WERI-Rb-1 (cell line): Measurements from ENCODE around the gene AP1S3.

Source experiments
- DNase-seq: peaks from one replicate; pipeline ENCODE4 v3.0.0-alpha.2; 2020
- H3K27ac ChIP-seq: fragments of 250-450 bp; sonication (Bioruptor Pico); 2 replicates; pipeline ENCODE4 v1.5.1; 2020; ENCODE audit warnings: mild to moderate bottlenecking, moderate library complexity
- H3K27me3 ChIP-seq: fragments of 250-450 bp; sonication (Bioruptor Pico); 2 replicates; pipeline ENCODE4 v1.5.1; 2021; ENCODE audit warnings: mild to moderate bottlenecking, low read depth, moderate library complexity; ENCODE audit not compliant: insufficient read depth, severe bottlenecking
- H3K36me3 ChIP-seq: fragments of 250-450 bp; sonication (Bioruptor Pico); 2 replicates; pipeline ENCODE4 v1.5.1; 2020; ENCODE audit warnings: mild to moderate bottlenecking, moderate library complexity
- H3K4me3 ChIP-seq: 2 replicates; pipeline ENCODE4 v1.5.1; 2011; ENCODE audit warnings: low read depth, mild to moderate bottlenecking, control low read depth, low read length
- H3K9me3 ChIP-seq: fragments of 250-450 bp; sonication (Bioruptor Pico); 2 replicates; pipeline ENCODE4 v1.5.1; 2021; ENCODE audit warnings: mild to moderate bottlenecking, moderate library complexity; ENCODE audit not compliant: severe bottlenecking
- TF ChIP-seq, protein P1 (sequence below): IDR thresholded peaks from 2 replicates; pipeline ENCODE4 v1.5.1; 2011; ENCODE audit warnings: low read depth, mild to moderate bottlenecking, control low read depth, inconsistent platforms, low read length

The AP1S3 gene

DNA sequence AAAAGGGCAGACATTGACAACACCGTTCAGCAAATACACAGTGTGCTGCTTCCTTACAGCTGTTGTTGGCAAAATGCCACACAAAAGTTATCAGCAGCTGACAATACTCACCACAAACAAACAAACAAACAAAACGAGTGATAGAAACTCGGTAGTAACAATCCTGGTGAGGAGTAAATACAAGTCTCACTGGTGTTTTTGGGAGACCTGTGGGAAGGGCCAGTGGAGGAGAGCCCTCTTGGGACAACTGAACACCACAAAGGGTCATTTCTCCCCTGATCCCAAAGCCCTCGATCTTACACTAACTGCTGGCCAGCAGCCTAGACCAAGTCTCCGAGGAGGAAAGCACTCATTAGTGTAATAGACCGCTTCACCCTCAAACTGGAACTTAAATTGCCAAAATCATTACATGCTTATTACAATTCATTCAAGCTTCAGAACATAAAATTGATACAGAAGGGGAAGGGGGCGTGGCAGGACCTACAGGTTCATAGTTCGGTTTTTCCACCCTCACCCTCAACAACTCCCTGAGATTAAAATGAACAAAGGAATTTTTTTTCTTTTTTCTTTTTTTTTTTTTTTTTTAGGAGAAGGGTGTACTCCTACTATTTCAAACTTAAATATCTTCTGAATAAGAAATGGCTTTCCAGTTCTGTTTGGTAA lies 5.0 kb downstream of the AP1S3 start:
- Histone ChIP-seq H3K4me3 (no peak overlapping the region), H3K27ac (no peak overlapping the region), H3K27me3 (no peaks in the 10 kb centered on the region), H3K9me3 (no peaks in the 10 kb centered on the region), H3K36me3 (no peaks in the 10 kb centered on the region)
- TF ChIP-seq, protein P1, sequence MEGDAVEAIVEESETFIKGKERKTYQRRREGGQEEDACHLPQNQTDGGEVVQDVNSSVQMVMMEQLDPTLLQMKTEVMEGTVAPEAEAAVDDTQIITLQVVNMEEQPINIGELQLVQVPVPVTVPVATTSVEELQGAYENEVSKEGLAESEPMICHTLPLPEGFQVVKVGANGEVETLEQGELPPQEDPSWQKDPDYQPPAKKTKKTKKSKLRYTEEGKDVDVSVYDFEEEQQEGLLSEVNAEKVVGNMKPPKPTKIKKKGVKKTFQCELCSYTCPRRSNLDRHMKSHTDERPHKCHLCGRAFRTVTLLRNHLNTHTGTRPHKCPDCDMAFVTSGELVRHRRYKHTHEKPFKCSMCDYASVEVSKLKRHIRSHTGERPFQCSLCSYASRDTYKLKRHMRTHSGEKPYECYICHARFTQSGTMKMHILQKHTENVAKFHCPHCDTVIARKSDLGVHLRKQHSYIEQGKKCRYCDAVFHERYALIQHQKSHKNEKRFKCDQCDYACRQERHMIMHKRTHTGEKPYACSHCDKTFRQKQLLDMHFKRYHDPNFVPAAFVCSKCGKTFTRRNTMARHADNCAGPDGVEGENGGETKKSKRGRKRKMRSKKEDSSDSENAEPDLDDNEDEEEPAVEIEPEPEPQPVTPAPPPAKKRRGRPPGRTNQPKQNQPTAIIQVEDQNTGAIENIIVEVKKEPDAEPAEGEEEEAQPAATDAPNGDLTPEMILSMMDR, result no peak
- DNase-seq, result no peak

DNA sequence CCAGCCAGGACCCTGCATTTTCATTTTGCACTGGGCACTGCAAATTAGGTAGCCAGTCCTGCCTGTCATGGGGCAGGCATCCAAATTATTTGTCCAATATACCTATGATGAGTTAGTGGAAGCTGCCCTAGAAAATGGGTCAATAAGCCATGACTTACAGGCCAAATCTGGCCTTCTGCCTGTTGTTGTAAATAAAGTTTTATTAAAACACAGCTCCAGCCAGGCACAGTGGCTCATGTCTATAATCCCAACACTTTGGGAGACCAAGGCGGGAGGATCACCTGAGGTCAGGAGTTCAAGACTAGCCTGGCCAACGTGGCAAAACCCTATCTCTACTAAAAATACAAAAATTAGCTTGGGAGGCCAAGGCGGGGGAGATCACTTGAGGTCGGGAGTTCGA lies 8.3 kb downstream of the AP1S3 start:
- TF ChIP-seq, protein P1, result no peak
- Histone ChIP-seq H3K27me3 (no peaks in the 10 kb centered on the region), H3K27ac (no peak overlapping the region), H3K9me3 (no peaks in the 10 kb centered on the region), H3K36me3 (no peaks in the 10 kb centered on the region), H3K4me3 (no peak overlapping the region)
- DNase-seq, result no peak

DNA sequence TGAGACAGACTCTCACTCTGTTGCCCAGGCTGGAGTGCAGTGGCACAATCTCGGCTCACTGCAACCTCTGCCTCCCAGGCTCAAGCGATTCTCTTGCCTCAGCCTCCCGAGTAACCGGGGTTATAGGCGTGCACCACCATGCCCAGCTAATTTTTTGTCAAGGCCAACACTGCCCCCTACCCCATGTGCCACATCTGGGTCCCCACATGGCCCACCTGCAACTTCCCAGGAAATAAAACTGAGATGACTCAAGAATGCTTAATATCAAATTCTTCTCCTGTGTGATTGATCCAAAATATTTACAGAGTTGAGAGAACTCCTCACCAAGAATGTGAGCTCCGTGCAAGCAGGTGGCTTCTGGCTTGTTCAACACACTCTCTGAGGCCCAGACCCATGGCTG lies 9.1 kb downstream of the AP1S3 start:
- Histone ChIP-seq H3K27ac (no peak overlapping the region), H3K9me3 (no peaks in the 10 kb centered on the region), H3K4me3 (no peak overlapping the region), H3K36me3 (no peaks in the 10 kb centered on the region), H3K27me3 (no peaks in the 10 kb centered on the region)
- no peak for DNase-seq
- TF ChIP-seq, protein P1, result no peak

DNA sequence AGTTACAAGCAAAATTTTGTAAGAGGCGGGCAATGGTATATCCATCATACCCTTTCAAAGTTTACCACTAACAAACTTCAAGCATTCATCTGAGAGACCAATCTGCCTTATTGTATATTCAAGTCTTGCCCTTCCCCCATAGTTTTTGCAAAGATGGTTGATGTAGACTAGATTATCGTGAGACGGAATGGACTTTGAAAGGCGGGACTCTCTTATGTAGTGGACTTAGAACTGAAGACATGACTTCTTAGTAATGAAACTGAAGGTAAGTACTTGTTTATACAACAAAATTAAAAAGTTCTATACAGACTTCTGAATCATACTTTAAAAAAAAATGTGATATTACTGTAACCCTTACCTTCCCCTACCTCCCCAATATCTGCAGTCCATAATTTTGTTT lies 10.4 kb downstream of the AP1S3 start:
- H3K27me3 ChIP-seq, result no peaks in the 10 kb centered on the region
- TF ChIP-seq, protein P1, result no peak
- no peak overlapping the region for H3K27ac ChIP-seq
- H3K9me3 ChIP-seq, result no peaks in the 10 kb centered on the region
- DNase-seq, result no peak
- no peaks in the 10 kb centered on the region for H3K36me3 ChIP-seq
- no peak overlapping the region for H3K4me3 ChIP-seq

DNA sequence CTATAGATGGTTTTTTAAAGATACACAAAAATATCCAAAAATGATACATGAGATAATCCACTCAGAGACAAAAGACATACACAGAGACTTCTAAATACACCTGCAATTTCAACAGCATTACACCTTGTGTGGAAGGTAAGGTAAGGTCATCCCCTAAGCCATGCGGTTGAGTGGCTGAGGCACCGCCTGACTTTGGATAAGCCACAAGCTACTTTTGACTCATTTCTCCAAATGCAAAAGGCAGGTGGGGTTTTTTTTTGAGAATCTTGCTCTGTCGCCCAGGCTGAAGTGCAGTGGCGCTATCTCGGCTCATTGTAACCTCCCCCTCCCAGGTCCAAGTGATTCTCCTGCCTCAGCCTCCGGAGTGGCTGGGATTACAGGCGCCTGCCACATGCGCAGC lies 13.1 kb downstream of the AP1S3 start:
- Histone ChIP-seq H3K27me3 (no peaks in the 10 kb centered on the region), H3K27ac (no peak overlapping the region), H3K9me3 (no peaks in the 10 kb centered on the region), H3K36me3 (no peaks in the 10 kb centered on the region), H3K4me3 (no peak overlapping the region)
- no peak for DNase-seq
- TF ChIP-seq, protein P1, result no peak

DNA sequence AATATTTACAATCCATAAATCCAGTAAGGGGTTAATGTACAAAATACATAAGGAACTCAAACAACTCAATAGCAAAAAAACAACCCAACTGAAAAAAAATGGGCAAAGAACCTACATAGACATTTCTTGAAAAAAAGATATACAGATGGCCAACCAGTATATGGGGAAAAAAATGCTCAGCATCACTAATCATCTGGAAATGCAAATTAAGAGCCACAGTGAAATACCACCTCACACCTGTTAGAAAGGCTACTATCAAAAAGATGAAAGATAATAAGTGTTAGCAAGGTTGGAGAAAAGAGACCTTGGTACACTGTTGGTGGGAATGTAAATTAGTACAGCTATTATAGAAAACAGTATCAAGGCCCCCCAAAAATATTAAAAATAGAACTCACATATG lies 14.6 kb downstream of the AP1S3 start:
- no peak overlapping the region for H3K4me3 ChIP-seq
- no peaks in the 10 kb centered on the region for H3K36me3 ChIP-seq
- H3K27ac ChIP-seq, result no peak overlapping the region
- H3K9me3 ChIP-seq, result no peaks in the 10 kb centered on the region
- TF ChIP-seq, protein P1, result no peak
- no peak for DNase-seq
- H3K27me3 ChIP-seq, result no peaks in the 10 kb centered on the region
